GM13976 (cell line): ENCODE data around the gene EIF4EBP2.

Source experiments
- DNase-seq: peaks from one replicate; pipeline ENCODE4 v3.0.0; 2012; ENCODE audit warnings: low spot score
- in situ Hi-C: fragments of 300-500 bp; cut with MboI; formaldehyde crosslinking; loops from one replicate; pipeline ENCODE4 v1.12.0; 2022; ENCODE audit warnings: low sequenced_read_pairs, mixed read lengths, inconsistent platforms; ENCODE audit not compliant: unreplicated experiment
- TF ChIP-seq, protein P1 (sequence below): IDR thresholded peaks from 2 replicates; pipeline ENCODE4 v1.5.1; 2012; ENCODE audit warnings: borderline replicate concordance, mild to moderate bottlenecking; ENCODE audit not compliant: insufficient read depth; ENCODE audit errors: extremely low read depth, missing control alignments, control extremely low read depth

Gene EIF4EBP2

DNA sequence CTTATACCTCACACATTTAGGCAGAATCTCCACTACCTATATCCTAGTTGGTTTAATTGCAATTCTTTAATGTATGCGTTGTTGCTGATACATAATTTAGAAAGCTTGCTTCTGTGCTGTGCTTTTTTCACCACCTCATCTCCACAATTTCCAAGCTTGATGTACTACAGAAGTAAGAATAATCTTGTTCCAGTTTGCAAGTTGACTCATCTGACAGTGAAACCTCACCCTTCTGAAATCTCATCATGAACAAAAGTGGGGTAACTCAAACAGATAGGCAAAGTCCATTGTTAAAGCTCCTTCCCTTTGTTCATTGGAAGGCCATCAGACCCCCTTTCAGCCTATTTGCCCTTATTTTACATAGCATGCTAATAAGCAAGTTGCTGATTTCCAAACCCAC lies 13.6 kb downstream of the EIF4EBP2 start:
- TF ChIP-seq, protein P1, sequence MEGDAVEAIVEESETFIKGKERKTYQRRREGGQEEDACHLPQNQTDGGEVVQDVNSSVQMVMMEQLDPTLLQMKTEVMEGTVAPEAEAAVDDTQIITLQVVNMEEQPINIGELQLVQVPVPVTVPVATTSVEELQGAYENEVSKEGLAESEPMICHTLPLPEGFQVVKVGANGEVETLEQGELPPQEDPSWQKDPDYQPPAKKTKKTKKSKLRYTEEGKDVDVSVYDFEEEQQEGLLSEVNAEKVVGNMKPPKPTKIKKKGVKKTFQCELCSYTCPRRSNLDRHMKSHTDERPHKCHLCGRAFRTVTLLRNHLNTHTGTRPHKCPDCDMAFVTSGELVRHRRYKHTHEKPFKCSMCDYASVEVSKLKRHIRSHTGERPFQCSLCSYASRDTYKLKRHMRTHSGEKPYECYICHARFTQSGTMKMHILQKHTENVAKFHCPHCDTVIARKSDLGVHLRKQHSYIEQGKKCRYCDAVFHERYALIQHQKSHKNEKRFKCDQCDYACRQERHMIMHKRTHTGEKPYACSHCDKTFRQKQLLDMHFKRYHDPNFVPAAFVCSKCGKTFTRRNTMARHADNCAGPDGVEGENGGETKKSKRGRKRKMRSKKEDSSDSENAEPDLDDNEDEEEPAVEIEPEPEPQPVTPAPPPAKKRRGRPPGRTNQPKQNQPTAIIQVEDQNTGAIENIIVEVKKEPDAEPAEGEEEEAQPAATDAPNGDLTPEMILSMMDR: no peak
- in situ Hi-C loops: no loop called here

DNA sequence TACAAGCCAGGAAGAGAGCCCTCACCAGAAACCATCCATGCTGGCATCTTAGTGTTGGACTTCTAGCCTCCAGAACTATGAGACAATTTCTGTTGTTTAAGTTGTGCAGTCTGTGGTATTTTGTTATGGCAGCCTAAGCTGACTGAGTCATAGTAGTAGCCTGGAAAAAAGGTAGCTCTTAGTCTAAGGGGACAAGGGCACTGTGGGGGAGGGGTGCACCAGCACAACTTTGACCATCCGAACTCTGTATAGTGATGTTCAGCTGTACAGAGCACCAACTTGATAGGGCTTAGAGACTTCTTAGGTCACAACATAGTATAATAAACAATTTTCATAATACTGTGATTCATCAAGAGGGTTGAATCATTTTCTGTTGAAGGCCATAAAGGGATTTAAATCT lies 14.3 kb downstream of the EIF4EBP2 start:
- TF ChIP-seq, protein P1: no peak
- in situ Hi-C loops: no loop called here
- no peak for DNase-seq

More for the DNA sequence above, 13.6 kb downstream of the EIF4EBP2 start:
- no peak for DNase-seq

DNA sequence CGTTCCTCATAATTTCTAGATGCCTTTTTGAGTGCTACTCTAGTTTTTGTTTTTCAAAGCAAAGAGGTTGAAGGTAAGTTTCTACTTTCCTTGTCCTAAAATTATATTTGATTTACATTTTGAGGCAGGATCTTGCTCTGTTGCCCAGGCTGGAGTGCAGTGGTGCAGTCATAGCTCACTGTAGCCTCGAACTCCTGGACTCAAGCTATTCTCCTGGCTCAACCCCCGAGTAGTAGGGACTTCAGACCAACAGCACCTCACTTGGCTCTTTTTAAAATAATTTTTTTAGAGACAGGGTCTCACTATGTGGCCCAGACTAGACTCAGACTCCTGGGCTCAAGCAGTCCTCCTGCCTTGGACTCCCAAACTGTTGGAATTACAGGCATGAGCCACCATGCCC lies 14.8 kb downstream of the EIF4EBP2 start:
- in situ Hi-C loops: no loop called here
- DNase-seq: no peak
- TF ChIP-seq, protein P1: no peak

- TF ChIP-seq, protein P1: no peak
These were observed 20.4 kb downstream of the EIF4EBP2 start for GRCh38 chr10:70424320-70424719.

DNA sequence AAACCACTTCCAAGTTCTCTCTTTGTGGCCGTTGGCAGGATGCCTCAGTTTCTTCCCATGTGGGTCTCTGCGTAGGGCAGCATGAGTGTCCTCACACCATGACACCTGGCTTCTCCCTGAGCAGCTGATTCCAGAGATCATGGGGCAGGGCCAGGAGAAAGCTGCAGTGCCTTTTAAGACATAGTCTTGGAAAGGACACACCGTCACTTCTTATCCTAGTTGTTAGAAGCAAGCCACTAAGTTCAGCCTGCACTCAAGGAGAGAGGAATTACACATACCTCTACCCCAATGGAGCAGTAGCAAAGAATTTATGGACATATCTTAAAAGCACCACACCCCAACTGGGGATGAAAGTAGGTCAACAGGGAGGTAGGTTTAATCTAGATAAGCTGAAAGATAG lies 21.2 kb downstream of the EIF4EBP2 start:
- in situ Hi-C loops: no loop called here
- no peak for DNase-seq
- TF ChIP-seq, protein P1: no peak

More at GRCh38 chr10:70424320-70424719, 20.4 kb downstream of the EIF4EBP2 start:
- DNase-seq: no peak
- in situ Hi-C loops: no loop called here

GRCh38 chr10:70426823-70427222 lies 22.9 kb downstream of the EIF4EBP2 start:
- TF ChIP-seq, protein P1: no peak
- in situ Hi-C loops: no loop called here
- no peak for DNase-seq
